Forelimb muscle (tissue), 1 donor: ENCODE data around the gene NUB1. TPM values are rescaled to one million over a fixed set of nuclear protein-coding genes. Genes with fewer than 3 reads are reported as not detected.
"Not testable (repeated sequence)": the region's sequence is repeated elsewhere in the genome, so short reads cannot be mapped to it uniquely, and the experiment has no call there.

ENCODE experiments used
- DNase-seq: peaks from one replicate; pipeline ENCODE4 v3.0.0-alpha.2; 2013; ENCODE audit warnings: low read depth
- polyA plus RNA-seq: library from polyadenylated mRNA; unstranded; fragments of 120-200 nt; gene quantifications from one replicate; pipeline ENCODE4 v1.2.1, GENCODE V29; 2013; ENCODE audit not compliant: insufficient read length

NUB1 gene, protein sequence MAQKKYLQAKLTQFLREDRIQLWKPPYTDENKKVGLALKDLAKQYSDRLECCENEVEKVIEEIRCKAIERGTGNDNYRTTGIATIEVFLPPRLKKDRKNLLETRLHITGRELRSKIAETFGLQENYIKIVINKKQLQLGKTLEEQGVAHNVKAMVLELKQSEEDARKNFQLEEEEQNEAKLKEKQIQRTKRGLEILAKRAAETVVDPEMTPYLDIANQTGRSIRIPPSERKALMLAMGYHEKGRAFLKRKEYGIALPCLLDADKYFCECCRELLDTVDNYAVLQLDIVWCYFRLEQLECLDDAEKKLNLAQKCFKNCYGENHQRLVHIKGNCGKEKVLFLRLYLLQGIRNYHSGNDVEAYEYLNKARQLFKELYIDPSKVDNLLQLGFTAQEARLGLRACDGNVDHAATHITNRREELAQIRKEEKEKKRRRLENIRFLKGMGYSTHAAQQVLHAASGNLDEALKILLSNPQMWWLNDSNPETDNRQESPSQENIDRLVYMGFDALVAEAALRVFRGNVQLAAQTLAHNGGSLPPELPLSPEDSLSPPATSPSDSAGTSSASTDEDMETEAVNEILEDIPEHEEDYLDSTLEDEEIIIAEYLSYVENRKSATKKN
- 35.5 TPM for polyA plus RNA-seq

DNA sequence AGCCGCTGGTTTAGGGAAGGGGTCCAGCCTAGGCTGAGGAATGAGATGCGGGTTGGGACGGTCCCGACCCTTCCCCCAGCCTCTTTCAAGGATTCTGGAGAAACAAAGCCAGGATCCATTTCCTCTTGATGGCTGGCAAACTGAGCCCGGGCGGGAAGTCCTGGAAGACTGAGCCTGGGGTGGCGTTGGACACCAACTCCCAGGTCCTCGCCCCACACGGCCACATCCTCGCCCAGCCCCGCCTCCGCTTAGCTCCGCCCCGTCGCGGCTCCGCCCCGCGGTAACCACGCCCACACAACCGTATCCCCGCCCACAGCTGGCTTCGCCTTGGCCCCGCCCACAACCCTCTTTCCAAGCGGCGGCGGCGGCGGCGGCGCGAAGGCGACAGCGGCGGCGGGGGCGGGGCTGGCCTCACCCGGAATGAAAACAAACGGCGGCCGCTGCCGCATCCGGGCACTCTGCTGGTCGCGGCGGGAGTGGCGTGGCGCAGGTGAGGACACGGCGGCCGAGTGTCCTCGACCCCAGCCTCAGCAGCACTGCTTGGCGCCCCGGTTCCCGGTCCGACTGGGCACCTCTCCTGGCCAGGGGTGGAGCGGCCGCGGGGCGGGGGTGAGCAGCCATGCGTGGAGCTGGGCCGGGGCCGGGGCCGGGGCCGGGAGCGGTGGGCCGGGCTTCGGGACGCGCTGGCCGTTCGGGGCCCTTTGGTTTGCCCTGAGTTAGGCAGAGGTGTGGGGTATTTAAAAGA, at the start of gene NUB1:
NUB1 (plus strand) TSS at position 456 of the 745 bp plus-strand sequence. CDS start 3,538 bp downstream, outside the sequence.
- DNase-seq = no peak

DNA sequence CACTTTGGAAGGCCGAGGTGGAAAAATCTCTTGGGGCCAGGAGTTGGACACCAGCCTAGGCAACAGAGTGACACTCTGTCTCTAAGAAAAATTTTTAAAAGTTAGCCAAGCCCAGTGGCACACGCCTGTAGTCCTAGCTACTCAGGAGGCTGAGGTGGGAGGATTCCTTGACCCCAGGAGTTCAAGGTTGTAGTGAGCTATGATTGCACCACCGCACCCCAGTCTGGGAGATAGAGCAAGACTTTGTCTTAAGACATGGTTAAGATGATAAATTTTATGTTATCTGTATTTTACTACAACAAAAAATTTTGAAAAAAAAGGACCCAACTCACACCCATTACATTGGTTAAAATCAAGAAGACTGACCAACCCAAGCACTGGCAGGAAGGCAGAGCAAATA, 48.8 kb upstream of the NUB1 start:
- no peak for DNase-seq

DNA sequence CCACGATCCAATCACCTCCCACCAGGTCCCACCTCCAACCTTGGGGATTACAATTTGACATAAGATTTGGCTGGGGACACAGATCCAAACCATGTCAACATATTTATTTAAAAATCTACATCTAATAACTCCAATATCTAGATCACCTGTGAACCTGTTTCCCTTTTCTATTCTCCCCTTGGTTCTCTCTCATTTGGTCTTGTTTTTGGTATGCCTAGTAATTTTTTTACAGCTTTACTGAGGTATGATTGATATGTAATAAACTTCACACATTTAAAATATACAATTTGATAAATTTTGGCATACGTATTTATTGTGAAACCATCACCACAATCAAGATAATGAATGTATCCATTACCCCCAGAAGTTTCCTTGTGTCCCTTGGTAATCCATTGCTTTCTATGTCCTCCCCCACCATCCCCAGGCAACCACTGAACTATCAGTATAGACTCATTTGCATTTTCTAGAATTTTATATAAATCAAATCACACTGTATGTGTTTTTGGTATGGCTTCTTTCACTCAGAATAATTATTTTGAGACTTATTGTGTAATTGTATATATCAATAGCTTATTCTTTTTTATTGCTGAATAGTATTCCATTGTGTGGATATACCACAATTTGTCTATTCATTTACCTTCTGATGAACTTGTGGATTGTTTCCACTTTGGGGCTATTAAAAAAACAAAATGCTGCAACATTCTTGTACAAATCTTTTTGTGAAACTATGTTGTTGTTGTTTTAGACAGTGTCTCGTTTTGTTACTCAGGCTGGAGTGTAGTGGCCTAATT, 45.2 kb upstream of the NUB1 start:
- no peak for DNase-seq

DNA sequence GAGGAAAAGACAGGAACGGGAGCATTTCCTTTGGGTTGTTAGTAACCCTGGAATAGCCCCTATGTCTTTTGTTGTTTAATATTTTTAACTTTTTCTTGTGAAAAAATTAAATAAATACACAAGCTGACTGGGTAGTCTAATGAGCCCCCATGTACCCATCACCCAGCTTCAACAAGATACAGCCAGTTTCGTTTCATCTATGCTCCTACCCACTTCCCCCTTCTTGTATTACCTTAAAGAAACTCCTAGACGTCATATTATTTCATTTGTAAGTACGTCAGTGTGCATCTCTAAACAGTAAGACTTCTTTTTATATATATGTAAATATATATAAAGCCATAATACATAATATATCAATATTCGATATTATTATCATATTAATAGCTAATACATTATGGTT, 42.8 kb upstream of the NUB1 start:
- no peak for DNase-seq

DNA sequence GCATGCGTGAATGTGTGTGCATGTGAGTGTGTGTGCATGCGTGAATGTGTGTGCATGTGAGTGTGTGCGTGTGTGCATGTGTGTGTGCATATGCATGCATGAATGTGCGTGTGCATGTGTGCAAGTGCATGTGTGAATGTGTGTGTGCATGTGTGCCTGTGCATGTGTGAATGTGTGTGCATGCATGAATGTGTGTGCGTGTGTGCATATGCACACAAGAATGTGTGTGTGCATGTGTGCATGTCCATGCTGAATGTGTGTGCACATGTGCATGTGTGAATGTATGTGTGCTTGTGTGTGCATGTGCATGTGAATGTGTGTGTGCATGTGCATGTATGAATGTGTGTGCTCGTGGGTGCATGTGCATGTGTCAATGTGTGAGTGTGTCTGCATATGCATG, 42.1 kb upstream of the NUB1 start:
- DNase-seq = no peak

DNA sequence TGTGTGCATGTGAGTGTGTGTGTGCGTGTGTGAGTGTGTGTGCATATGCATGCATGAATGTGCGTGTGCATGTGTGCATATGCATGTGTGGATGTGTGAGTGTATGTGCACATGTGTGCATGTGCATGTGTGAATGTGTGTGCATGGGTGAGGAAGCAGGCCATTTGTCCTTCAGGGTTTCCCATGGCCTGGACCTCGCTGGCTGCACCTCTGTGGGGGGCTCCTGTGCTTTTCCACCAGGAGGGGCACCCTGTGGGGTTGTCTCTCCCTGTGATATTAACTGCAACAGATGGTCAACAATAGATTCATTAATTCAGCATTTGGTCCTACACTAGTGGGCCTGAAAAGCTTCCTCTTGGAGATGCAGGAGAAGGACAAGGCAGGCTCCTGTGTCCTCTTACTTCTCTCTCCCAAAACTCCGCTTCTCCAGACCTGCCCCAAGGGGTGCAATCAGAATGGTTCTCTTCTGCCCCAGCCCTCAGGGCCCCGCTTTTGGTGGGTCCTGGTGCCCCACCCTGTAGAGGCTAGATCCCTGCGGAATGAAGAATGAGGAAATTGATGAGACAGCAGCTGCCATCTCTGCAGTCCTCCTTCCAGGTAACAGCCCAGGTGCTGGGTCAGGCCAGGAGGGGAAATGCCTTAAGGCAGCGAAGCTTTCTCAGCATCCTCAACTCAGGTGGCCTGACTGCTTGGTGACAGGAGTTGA, 41.5 kb upstream of the NUB1 start:
- DNase-seq = no peak

DNA sequence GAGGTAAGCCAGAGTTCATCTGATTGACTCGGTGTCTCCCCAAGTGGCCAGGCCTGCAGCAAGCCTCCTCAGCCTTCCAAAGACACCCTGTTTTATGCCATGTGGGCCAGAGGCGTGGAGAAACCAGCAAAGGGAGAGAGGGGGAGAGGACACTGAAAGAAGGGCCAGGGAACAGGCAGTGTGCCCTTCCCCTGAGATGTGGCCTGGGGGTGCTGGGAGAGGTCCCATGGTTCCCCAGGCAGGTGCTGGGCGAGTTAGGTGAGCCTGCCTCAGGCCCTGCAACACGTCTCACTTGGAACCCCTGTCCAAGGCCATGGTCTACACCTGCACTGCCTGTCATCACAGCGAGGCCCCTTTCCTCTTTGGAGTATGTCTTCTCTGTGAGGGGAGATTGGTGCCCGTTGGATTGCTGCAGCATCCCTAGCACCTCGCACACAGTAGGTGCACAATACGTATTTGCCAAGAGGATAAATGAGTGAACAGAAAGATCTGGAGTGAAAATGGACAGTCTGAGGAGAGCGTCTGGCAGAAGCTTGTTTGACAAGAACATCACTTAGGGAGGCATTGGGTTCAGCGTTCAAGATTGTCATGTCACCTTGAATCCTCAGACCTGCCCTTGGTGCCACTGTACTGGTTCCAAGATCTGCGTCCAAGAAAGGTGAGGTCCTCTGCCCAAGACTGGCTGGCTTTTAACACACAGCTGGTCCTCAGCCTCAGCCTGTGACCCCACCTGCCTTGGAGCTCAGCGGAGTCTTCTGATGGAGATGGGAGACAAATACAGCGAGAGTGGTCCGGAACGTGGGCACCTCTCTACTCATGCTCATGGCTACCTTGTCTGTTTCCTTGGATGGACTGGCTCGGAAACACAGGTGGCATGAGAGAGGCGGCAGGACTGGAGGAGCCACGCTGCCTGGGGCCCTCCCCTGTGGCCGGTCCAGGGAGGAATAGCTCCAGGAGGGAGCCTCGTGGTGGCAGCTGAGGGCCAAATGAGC, 39.8 kb upstream of the NUB1 start:
- no peak for DNase-seq

DNA sequence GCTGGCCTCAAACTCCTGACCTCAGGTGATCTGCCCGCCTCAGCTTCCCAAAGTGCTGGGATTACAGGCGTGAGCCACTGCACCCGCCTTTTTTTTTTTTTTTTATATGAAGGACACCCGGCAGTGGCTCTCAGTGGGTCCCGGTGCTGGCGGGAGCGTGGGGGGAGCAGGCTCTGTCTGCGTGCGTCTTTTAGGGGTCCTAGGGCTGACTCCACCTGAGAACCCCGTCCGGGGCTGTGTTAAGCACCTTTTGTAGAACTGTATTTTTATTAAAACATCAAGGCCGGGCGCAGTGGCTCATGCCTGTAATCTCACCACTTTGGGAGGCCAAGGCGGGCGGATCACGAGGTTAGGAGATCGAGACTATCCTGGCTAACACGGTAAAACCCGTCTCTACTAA, 37.4 kb upstream of the NUB1 start:
- not testable (repeated sequence) for DNase-seq

DNA sequence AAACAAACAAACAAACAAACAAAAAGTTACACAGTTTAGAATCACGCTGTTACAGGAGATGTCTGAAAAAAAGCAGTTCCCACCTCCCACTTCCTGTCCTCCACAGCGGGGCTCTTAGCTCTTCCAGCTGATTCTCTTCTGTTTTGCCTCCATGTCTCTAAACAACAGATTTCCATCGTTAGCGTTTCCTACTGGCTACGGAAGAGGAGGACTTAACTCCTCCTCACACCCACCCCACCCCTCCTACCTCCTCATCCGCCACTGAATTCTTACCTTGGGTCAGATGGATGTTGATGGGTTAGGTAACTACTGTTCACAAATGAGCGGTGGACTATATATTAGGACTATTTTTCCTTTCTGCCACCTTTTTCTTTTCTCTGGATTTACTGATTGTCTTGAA, 36.8 kb upstream of the NUB1 start:
- no peak for DNase-seq

DNA sequence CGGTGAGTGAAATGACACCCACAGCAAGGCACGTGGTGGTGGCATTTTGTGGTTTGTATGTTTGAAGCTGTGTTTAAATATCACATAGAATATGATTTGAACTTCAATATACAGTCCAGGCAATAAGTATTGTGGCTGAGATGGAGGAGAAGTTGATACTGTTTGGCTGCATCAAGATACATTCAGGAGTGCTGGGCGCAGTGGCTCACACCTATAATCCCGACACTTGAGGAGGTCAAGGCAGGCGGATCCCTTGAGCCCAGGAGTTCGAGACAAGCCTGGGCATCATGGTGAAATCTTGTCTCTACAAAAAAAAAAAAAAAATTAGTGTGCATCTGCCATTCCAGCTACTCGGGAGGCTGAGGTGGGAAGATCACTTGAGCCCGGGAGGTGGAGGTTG, 35.2 kb upstream of the NUB1 start:
- no peak for DNase-seq

DNA sequence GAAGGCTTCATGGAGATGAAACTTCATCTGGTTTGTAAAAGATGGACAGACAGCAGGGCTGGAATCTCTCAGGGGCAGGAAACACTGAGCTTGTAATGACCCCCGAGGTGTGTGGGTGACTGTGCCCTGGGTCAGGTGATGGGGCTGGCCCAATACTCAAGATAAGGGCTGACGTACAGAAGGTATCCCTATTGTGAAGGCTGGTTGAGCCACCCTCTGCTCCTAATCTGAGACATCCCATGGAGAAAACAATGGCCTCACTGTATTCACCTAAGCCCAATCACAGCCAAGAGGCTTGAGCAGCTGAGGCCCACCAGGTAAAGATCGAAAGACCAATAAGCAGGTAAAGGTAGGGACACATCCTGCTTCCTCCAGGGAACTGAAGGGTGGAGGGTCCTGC, 34.8 kb upstream of the NUB1 start:
- DNase-seq = no peak

DNA sequence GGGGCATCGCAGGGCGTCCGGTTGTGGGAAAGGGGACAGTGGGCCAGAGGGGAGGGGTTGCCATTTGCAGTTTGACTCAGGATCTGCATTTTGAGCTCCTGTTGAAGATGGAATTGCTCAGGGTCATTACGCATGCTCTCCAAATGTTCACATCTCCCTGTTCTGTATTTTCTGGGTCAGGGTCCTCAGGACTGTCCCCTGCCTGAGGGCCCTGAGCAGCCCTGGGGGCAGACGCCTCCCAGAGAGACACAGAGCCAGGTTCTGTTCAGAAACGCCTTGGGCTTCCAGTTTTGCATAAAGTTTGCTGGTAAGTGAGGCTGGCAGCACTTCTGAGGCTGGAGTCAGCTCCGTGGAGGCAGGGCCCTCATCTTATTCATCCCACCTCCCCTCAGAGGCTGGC, 34.1 kb upstream of the NUB1 start:
- DNase-seq = no peak

DNA sequence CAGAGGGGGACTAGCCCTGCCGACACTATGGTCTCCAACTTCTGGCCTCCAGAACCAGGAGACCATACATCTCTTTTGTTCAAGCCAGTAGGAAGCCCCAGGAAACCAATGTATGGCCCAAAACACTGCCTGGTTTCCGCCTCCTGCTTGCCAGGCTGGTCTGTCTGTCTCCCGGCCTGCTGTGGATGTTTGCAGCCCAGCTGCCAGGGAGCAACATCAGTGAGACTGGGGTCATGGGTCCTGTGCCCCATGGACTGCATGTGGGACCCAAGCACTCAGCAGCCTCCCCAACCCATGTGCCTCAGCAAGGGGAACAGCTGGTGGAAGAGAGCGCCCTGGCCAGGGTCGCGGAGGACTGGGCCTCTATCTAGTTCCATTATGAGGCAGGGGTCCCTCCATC, 33.4 kb upstream of the NUB1 start:
- no peak for DNase-seq

DNA sequence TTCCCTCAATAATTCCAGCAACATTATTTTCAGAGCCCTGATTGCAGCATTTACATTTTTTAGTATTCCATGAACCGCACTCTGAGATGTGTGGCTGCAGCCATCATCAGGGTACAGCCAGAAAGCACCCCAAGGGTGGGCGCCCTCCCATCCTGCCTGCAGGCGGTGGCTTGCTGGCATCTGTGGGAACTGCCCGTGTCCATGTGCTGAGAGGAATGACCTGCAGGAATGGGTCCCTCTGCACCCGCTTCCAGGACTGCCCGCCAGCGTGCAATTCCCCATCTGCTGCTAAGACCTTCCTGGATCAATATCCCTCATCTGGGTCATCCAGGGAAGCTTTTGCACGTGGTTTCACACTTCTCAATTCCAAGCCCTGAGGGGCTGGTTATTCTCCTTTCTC, 32.8 kb upstream of the NUB1 start:
- no peak for DNase-seq

DNA sequence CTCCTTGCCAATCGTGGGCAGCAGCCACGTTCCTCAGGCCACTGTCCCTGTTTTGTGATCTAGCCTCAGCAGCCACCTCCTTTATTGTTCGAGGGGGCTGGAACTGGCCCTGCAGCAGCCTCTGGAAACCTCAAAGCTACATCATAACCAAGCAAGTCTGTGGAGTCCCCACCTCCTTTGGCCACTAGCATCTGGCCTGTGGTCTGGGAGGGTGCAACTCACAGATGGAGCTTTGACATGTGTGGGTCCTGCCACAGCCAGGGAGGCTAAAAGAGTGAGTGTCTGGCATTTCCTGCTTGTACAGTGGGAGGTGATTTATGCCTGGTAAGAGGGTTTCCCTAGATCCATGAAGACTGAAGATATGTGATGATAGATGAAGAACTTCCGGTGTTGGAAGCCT, 32.3 kb upstream of the NUB1 start:
- no peak for DNase-seq

DNA sequence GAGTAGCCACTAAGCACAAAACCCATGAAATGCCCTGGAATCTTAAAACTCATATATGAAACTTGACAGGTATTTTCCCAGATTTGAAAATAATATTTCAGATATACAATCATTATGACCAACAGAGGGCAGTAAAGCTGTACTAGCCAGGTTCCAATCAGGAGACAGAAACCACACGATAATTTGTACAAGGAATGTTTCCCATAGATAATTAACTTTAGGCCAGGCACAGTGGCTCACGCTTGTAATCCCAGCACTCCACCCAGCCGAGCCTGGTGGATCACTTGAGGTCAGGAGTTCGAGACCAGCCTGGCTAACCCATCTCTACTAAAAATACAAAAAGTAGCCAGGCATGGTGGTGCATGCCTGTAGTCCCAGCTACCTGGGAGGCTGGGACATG, 31.0 kb upstream of the NUB1 start:
- DNase-seq = no peak

DNA sequence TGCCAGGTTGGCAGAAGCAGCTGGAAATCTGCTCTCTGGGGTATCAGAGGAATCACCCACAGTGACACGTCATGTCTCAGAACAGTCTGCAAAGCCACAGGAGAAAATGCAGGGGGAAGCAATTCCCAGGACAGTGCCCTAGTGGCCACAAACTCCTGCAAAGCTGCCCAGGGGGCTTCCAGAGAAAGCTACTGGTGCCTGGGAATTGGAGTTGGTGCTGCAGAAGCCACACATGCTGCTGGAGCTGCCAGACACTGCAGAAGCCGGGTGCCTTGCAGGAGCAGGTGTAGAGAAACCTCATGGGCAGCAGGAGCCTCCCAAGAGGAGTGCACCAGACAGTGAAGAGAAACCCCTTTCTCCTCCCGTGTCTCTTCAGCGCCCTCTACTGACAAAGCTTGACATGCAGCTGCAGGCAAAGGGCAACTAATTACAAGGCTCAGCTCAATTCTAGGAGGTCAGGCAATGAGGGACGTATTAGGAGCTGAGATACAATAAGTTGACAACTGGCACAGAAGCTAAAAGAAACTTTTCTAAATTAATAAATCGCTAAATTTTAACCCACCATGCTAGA, 30.2 kb upstream of the NUB1 start:
- no peak for DNase-seq

DNA sequence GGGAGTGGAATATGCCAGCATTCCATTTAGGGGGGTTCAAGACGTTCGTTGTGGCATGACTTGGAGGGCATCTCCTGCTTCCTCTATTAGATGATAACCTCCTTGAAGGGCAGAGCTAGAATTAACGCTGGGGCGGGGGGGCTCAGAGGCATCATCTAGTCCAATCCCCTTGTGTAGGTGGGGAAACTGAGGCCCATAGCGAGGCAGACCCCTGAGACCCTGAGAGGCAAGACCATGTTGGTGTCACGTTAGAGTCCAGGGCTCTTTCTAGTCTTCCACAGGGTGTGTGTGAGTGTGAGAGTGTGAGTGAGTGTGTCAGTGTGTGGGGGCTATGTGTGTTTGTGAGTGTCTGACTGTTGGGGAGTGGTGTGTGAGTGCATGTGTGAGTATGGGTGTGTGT, 29.3 kb upstream of the NUB1 start:
- no peak for DNase-seq
